Measurements from ENCODE around the gene RNF38.
"Not testable (repeated sequence)": the region's sequence is repeated elsewhere in the genome, so short reads cannot be mapped to it uniquely, and the experiment has no call there.

The RNF38 gene

GRCh38 chr9:36322462-36322861 lies 77.6 kb downstream of the RNF38 start:
- H3K4me3 ChIP-seq (ENCODE audit: low read length) = no peak overlapping the region
- no peak for TF ChIP-seq CTCF (IDR thresholded peaks at IDR 0.05; ENCODE audit: insufficient read depth, low read depth, low read length, missing control alignments)
- no peak for DNase-seq (ENCODE audit: low read depth)

DNA sequence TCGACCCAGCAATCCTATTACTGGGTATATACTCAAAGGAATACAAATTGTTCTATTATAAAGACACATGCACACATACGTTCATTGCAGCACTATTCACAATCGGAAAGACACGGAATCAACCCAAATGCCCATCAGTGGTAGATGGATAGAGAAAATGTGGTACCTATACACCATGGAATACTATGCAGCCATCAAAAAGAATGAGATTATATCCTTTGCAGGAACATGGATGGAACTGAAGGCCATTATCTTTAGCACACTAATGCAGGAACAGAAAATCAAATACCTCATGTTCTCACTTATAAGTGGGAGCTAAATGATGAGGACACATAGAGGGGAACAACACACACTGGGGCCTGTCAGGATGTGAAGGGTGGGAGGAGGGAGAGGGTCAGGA lies 78.2 kb downstream of the RNF38 start:
- not testable (repeated sequence) for DNase-seq (ENCODE audit: low read depth); H3K4me3 ChIP-seq (ENCODE audit: low read length)

DNA sequence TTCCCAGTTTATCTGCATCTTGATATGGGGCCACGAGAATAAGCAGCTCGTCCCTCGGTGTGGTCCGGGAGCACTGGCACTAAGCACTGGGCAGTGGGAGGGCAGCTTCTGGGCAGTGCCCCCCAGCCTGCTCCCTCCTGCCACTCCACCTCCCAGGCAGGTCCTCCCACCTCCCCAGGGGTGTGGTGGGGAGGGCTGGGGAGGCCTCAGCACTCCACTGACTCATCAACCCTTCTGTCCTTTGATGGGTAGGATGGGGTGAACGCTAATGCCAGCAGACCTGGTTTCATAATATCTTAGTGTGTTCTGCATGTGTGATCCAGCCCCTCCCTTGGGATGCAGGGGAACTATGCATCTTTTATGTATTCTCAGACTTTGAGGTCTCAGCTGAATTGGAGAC lies 79.6 kb downstream of the RNF38 start:
- no peak for TF ChIP-seq CTCF (IDR thresholded peaks at IDR 0.05; ENCODE audit: insufficient read depth, low read depth, low read length, missing control alignments)
- peak; percentile 88 for DNase-seq (ENCODE audit: low read depth)
- H3K4me3 ChIP-seq (ENCODE audit: low read length) = no peak overlapping the region

GRCh38 chr9:36319806-36320205 lies 80.3 kb downstream of the RNF38 start:
- H3K4me3 ChIP-seq (ENCODE audit: low read length) = no peak overlapping the region
- no peak for TF ChIP-seq CTCF (IDR thresholded peaks at IDR 0.05; ENCODE audit: insufficient read depth, low read depth, low read length, missing control alignments)
- DNase-seq (ENCODE audit: low read depth) = peak; percentile 92

GRCh38 chr9:36319183-36319582 lies 80.9 kb downstream of the RNF38 start:
- TF ChIP-seq CTCF (IDR thresholded peaks at IDR 0.05; ENCODE audit: insufficient read depth, low read depth, low read length, missing control alignments) = no peak
- DNase-seq (ENCODE audit: low read depth) = no peak
- H3K4me3 ChIP-seq (ENCODE audit: low read length) = no peak overlapping the region

DNA sequence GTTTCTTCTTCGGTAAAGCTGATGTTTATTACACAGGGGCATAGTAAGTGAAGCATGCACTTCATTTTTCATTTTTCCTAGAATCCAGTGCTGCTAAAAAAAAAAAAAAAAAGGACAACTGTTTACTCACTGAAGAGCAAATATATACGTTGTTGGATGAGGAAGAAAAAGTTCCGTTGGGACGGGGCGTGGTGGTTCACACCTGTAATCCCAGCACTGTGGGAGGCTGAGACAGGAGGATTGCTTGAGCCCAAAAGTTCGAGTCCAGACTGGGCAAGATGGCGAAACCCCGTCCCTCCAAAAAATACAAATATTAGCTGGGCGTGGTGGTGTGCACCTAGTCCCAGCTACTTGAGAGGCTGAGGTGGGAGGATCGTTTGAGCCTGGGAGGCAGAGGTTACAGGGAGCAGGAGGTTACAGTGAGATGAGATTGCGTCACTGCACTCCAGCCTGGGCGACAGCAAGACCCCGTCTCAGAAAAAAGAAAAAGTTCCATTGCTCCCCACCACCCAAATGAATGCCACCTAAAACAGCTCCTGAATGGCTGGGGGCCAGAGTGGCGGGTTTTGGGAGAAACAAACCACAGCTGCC lies 81.8 kb downstream of the RNF38 start:
- TF ChIP-seq CTCF (IDR thresholded peaks at IDR 0.05; ENCODE audit: insufficient read depth, low read depth, low read length, missing control alignments) = no peak
- DNase-seq (ENCODE audit: low read depth) = no peak

DNA sequence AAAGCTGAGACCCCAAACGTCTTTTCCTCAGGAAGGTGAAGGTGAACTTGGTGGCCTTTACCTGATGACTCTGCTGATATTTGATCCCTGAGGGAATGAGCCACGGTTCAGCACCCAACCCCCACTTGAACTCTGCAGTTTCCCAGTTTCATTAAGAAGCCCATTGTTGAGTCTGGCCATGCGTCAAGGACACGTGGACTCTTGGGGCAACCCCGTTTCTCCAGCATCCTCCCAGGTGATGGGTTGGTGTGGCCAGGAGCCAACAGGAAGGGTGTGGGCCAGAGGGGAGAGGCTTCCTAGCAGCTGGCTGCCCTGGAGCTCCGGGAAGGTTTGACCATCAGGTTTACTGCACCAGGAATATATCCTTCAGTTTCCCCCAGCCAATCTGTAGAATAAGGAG lies 82.3 kb downstream of the RNF38 start:
- DNase-seq (ENCODE audit: low read depth) = peak; percentile 92
- no peak overlapping the region for H3K4me3 ChIP-seq (ENCODE audit: low read length)
- TF ChIP-seq CTCF (IDR thresholded peaks at IDR 0.05; ENCODE audit: insufficient read depth, low read depth, low read length, missing control alignments) = no peak

More for the DNA sequence above, 81.8 kb downstream of the RNF38 start:
- H3K4me3 ChIP-seq (ENCODE audit: low read length) = no peak overlapping the region

Measured in epithelial cell of esophagus (primary cell).